Measurements from ENCODE around the gene TTC28. TPM values are rescaled to one million over a fixed set of nuclear protein-coding genes. Genes with fewer than 3 reads are reported as not detected.

The TTC28 gene
- total RNA-seq, 1 experiment from 2014 or later, result 0.12 TPM

DNA sequence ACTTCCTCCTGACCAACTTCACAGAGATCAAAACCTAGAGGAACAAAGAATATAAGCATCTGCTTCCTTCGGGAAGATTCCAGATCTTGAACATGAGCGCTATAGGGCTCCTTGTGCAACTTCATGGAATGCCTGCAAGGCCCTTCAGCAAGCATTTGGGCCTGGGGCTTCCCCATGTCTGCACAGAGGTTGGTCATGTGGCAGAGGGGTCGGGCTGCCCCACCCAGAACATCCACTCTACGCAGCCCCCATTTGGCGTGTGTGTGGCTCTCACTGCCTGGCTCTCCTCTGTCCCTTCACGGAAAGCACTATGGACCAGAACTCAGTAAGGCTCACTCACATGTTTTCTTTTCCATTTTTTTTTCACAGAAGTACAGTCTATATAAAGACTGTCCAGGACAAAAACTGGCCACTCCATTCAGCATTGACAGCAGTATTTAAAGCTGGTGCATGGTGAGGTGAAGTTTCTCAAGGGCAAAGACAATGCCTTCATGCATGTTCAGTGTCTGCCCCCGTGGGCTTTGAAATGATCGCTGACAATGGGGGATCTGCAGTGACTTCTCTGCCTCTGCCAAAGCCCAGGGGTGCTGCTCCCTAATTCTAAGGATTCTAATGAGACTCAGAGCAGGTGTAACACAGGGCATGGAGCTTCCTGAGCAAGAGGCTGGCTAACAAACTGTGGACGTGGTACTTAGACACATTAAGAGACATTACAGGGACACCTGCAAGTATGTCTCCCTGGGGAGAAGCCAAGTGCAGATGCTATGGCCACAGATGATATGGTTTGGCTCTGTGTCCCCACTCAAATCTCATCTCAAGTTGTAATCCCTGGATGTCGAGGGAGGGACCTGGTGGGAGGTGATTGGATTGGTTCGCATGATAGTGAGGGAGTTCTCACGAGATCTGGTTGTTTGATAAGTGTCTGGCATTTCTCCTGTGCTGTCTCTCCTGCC lies 694.0 kb downstream of the TTC28 start:
- TF ChIP-seq SRF (IDR thresholded peaks at IDR 0.05; ENCODE audit: low read depth), result no peak
- TF ChIP-seq SIN3A (IDR thresholded peaks at IDR 0.05; ENCODE audit: low read depth), result no peak
- TF ChIP-seq EZH2 (IDR thresholded peaks at IDR 0.05), result no peak
- TF ChIP-seq, protein P1, sequence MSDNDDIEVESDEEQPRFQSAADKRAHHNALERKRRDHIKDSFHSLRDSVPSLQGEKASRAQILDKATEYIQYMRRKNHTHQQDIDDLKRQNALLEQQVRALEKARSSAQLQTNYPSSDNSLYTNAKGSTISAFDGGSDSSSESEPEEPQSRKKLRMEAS (IDR thresholded peaks at IDR 0.05), result no peak
- no peak for TF ChIP-seq CEBPB (IDR thresholded peaks at IDR 0.05; ENCODE audit: low read depth)
- TF ChIP-seq, protein P2, sequence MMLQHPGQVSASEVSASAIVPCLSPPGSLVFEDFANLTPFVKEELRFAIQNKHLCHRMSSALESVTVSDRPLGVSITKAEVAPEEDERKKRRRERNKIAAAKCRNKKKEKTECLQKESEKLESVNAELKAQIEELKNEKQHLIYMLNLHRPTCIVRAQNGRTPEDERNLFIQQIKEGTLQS (IDR thresholded peaks at IDR 0.05), result no peak
- TF ChIP-seq, protein P3, sequence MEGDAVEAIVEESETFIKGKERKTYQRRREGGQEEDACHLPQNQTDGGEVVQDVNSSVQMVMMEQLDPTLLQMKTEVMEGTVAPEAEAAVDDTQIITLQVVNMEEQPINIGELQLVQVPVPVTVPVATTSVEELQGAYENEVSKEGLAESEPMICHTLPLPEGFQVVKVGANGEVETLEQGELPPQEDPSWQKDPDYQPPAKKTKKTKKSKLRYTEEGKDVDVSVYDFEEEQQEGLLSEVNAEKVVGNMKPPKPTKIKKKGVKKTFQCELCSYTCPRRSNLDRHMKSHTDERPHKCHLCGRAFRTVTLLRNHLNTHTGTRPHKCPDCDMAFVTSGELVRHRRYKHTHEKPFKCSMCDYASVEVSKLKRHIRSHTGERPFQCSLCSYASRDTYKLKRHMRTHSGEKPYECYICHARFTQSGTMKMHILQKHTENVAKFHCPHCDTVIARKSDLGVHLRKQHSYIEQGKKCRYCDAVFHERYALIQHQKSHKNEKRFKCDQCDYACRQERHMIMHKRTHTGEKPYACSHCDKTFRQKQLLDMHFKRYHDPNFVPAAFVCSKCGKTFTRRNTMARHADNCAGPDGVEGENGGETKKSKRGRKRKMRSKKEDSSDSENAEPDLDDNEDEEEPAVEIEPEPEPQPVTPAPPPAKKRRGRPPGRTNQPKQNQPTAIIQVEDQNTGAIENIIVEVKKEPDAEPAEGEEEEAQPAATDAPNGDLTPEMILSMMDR (IDR thresholded peaks at IDR 0.05 in 2 of 3, conservative IDR thresholded peaks at IDR 0.05 in 1 of 3; ENCODE audit: borderline replicate concordance in 1 of 3, insufficient read depth in 1 of 3, low read depth in 2 of 3, low read length in 2 of 3), result no peak
- no peak for TF ChIP-seq JUND (IDR thresholded peaks at IDR 0.05)
- TF ChIP-seq, protein P4, sequence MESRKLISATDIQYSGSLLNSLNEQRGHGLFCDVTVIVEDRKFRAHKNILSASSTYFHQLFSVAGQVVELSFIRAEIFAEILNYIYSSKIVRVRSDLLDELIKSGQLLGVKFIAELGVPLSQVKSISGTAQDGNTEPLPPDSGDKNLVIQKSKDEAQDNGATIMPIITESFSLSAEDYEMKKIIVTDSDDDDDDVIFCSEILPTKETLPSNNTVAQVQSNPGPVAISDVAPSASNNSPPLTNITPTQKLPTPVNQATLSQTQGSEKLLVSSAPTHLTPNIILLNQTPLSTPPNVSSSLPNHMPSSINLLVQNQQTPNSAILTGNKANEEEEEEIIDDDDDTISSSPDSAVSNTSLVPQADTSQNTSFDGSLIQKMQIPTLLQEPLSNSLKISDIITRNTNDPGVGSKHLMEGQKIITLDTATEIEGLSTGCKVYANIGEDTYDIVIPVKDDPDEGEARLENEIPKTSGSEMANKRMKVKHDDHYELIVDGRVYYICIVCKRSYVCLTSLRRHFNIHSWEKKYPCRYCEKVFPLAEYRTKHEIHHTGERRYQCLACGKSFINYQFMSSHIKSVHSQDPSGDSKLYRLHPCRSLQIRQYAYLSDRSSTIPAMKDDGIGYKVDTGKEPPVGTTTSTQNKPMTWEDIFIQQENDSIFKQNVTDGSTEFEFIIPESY (IDR thresholded peaks at IDR 0.05; ENCODE audit: extremely low read depth, insufficient replicate concordance, low read length), result no peak
- TF ChIP-seq ELF1 (IDR thresholded peaks at IDR 0.05; ENCODE audit: borderline replicate concordance, low read depth), result no peak
- TF ChIP-seq, protein P5, sequence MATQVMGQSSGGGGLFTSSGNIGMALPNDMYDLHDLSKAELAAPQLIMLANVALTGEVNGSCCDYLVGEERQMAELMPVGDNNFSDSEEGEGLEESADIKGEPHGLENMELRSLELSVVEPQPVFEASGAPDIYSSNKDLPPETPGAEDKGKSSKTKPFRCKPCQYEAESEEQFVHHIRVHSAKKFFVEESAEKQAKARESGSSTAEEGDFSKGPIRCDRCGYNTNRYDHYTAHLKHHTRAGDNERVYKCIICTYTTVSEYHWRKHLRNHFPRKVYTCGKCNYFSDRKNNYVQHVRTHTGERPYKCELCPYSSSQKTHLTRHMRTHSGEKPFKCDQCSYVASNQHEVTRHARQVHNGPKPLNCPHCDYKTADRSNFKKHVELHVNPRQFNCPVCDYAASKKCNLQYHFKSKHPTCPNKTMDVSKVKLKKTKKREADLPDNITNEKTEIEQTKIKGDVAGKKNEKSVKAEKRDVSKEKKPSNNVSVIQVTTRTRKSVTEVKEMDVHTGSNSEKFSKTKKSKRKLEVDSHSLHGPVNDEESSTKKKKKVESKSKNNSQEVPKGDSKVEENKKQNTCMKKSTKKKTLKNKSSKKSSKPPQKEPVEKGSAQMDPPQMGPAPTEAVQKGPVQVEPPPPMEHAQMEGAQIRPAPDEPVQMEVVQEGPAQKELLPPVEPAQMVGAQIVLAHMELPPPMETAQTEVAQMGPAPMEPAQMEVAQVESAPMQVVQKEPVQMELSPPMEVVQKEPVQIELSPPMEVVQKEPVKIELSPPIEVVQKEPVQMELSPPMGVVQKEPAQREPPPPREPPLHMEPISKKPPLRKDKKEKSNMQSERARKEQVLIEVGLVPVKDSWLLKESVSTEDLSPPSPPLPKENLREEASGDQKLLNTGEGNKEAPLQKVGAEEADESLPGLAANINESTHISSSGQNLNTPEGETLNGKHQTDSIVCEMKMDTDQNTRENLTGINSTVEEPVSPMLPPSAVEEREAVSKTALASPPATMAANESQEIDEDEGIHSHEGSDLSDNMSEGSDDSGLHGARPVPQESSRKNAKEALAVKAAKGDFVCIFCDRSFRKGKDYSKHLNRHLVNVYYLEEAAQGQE (IDR thresholded peaks at IDR 0.05; ENCODE audit: low read depth), result no peak
- no peak for TF ChIP-seq EGR1 (IDR thresholded peaks at IDR 0.05; ENCODE audit: low read depth)
- no peak for TF ChIP-seq EZH2phosphoT487 (IDR thresholded peaks at IDR 0.05; ENCODE audit: borderline replicate concordance)
- Histone ChIP-seq H3K4me3 (replicated peaks in 1 of 2; ENCODE audit: low read depth in 1 of 2, low read length in 2 of 2) (no peak overlapping the region), H3K4me1 (ENCODE audit: control insufficient read depth in 1 of 2, insufficient read depth in 2 of 2, low read length in 2 of 2) (peaks cover under 1 to 4% of the 10 kb centered on the region in 2 experiments; a peak in 1 of 4 replicates), H3K36me3 (ENCODE audit: control insufficient read depth in 1 of 2, insufficient read depth in 2 of 2, low read length in 2 of 2) (no peaks in the 10 kb centered on the region), H3K9me3 (ENCODE audit: control insufficient read depth in 1 of 2, insufficient read depth in 1 of 2, low read depth in 1 of 2, low read length in 2 of 2) (no peaks in the 10 kb centered on the region), H3K27ac (ENCODE audit: low read depth, low read length) (no peak overlapping the region), H3K9me2 (ENCODE audit: insufficient read depth) (no peaks in the 10 kb centered on the region), H3K9ac (ENCODE audit: low read length) (no peak overlapping the region), H4K20me1 (ENCODE audit: insufficient read depth) (no peaks in the 10 kb centered on the region), H3K4me2 (ENCODE audit: low read length) (no peak overlapping the region), H2AFZ (ENCODE audit: low read depth, low read length, poor library complexity, severe bottlenecking) (no peak overlapping the region), H3K79me2 (ENCODE audit: insufficient read depth, low read length) (no peaks in the 10 kb centered on the region), H3K27me3 (ENCODE audit: insufficient read depth, low read length) (no peaks in the 10 kb centered on the region)
- ChIA-PET RAD21 (ENCODE audit: low non-redundant PET in 1 of 2, low total read pairs in 2 of 2, uncharacterized antibody in 2 of 2, unreplicated experiment in 2 of 2) (no interaction called here), POLR2A (no interaction called here), CTCF (no interaction called here)
- intact Hi-C loops (cut with micrococcal nuclease), result no loop called here
- no TSS peak for BruUV-seq (replicated peaks)
- no peak for DNase-seq (ENCODE audit: low read depth, low spot score)
- no peak for ATAC-seq
